DMS79 (cell line): Measurements from ENCODE around the gene ZG16.

ENCODE experiments used
- DNase-seq: peaks from one replicate; lab custom pipeline; 2025; lab: John Stamatoyannopoulos, UW

ZG16 gene

DNA sequence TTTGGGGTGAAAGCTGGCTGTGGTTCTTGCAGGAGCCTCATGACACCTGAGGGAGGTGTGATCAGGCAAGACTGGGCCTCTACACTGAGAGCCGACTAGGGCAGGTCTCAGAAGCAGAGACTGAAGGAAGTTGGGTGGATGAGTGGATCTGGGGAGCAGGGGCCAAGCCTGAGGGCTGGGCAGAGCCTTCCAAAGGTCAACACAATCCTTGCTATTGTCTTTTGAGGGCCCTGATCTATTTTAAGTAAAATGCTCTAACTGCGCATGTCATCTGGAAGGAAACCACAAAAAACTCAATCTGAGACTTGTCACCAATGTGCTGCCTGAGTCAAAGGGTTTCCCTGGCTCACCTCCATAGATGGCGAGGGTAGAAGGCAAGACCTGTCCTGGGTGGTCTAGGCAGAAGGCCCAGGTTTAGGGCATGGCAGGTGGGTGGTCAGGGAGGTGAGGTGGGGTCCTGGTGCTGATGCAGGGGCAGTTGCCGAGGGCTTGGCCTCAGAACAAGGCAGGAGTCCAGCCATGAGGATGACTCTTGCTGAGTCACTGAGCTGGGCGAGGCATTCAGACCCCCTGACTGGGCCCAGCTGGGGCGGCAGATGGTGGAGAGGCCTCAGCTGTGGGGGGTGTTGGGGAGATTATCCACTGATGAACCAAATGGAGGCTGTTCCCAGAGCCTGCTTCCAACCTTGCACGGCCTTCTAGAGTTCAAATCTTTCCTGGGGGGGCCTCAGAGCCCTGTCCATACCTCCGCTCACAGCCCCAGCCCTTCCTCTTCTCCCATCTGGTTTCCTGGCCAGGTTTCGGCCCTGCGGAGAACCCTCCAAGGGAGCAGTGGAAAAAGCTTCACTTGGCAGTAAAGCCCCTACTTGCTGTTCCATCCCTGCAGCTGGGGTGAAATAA, 47.3 kb downstream of the ZG16 start:
- DNase-seq, result no peak

DNA sequence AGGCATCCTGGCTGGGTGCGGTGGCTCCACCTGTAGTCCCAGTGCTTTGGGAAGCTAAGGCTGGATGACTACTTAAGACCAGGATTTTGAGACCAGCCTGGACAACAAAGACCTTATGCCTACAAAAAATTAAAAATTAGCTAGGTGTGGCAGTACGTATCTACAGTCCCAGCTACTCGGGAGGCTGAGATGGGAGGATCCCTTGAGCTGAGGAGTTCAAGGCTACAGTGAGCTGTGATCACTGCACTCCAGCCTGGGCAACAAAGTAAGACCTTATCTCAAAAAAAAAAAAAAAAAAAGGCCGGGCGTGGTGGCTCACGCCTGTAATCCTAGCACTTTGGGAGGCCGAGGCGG, 48.3 kb downstream of the ZG16 start:
- no peak for DNase-seq

DNA sequence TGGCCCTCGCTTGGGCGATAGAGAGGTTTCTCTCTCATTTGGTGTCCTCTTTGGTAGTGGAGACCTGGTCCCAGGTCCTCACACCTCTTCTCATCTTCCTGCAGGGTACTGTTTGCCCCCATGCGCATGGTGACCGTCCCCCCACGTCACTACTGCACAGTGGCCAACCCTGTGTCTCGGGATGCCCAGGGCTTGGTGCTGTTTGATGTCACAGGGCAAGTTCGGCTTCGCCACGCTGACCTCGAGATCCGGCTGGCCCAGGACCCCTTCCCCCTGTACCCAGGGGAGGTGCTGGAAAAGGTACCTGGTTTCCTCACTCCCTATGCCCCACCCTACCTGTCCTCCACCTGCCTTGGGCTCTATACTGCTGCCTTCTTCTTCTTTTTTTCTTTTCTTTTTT, 52.7 kb downstream of the ZG16 start:
- DNase-seq, result no peak

DNA sequence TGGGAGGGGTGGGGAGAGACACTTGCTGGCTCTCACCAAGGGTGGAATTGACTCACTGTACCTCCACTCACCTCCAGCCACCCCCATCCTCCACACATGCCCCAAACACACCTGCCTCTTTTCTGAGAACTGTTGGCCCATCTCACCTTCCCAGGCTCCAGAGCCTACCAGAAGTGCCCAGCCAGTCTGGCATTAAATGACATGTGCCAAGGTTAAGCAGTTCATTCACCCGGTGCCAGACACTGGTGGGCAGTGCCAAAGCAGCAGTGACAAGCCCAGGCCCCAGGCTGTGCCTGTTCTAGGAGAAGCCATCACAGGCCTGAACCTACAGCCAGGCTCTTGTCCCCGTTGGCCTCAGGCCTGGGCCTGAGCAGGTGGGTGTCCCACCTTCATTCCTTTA, 53.4 kb downstream of the ZG16 start:
- no peak for DNase-seq
